HG03460 (cell line): Measurements from ENCODE around the gene SUN2.

Experiments used
- ATAC-seq: cut with Tn5 transposase; IDR thresholded peaks from one replicate; pipeline ENCODE4 v1.9.1; 2021; ENCODE audit not compliant: unreplicated experiment

Gene SUN2

GRCh38 chr22:38735465-38736256 is 20.1 kb downstream of the SUN2 start:
- no peak for ATAC-seq

- no peak for ATAC-seq
These were observed 20.7 kb downstream of the SUN2 start for GRCh38 chr22:38735126-38735464.

GRCh38 chr22:38734421-38735100 is 21.2 kb downstream of the SUN2 start:
- ATAC-seq = no peak

GRCh38 chr22:38733724-38734381 is 21.9 kb downstream of the SUN2 start:
- ATAC-seq = no peak

GRCh38 chr22:38733329-38733723 is 22.5 kb downstream of the SUN2 start:
- ATAC-seq = no peak

GRCh38 chr22:38732251-38732815 is 23.5 kb downstream of the SUN2 start:
- no peak for ATAC-seq

GRCh38 chr22:38731703-38732161 is 24.1 kb downstream of the SUN2 start:
- ATAC-seq = no peak

- no peak for ATAC-seq
These were observed 25.4 kb downstream of the SUN2 start for GRCh38 chr22:38730411-38730871.

GRCh38 chr22:38729946-38730345 is 25.9 kb downstream of the SUN2 start:
- no peak for ATAC-seq

GRCh38 chr22:38728871-38729796 is 26.7 kb downstream of the SUN2 start:
- ATAC-seq = no peak

GRCh38 chr22:38727530-38728451 is 28.0 kb downstream of the SUN2 start:
- ATAC-seq = no peak

- ATAC-seq = no peak
These were observed 28.7 kb downstream of the SUN2 start for GRCh38 chr22:38727123-38727522.

GRCh38 chr22:38725900-38726655 is 29.7 kb downstream of the SUN2 start:
- no peak for ATAC-seq

GRCh38 chr22:38724926-38725571 is 30.7 kb downstream of the SUN2 start:
- no peak for ATAC-seq

GRCh38 chr22:38724176-38724575 is 31.6 kb downstream of the SUN2 start:
- no peak for ATAC-seq

GRCh38 chr22:38721551-38721950 is 34.2 kb downstream of the SUN2 start:
- ATAC-seq = no peak

- no peak for ATAC-seq
These were observed 35.4 kb downstream of the SUN2 start for GRCh38 chr22:38720350-38720749.

- no peak for ATAC-seq
These were observed 36.6 kb downstream of the SUN2 start for GRCh38 chr22:38719196-38719595.
